HG03558 (cell line): Measurements from ENCODE around the gene SMIM33.
"Not testable (repeated sequence)": the region's sequence is repeated elsewhere in the genome, so short reads cannot be mapped to it uniquely, and the experiment has no call there.

Experiments used
- ATAC-seq: cut with Tn5 transposase; IDR thresholded peaks from one replicate; pipeline ENCODE4 v1.9.1; 2021; ENCODE audit warnings: moderate number of reproducible peaks; ENCODE audit not compliant: unreplicated experiment; ENCODE audit errors: extremely low read depth

Gene SMIM33

GRCh38 chr5:139479729-139480128 is 8.9 kb downstream of the SMIM33 start:
- ATAC-seq, result not testable (repeated sequence)

- ATAC-seq, result no peak
Observed at GRCh38 chr5:139481122-139481533, 10.3 kb downstream of the SMIM33 start.

GRCh38 chr5:139481580-139482049 is 10.8 kb downstream of the SMIM33 start:
- ATAC-seq, result no peak

GRCh38 chr5:139482050-139482889 is 11.5 kb downstream of the SMIM33 start, which contains the start of gene STING1:
STING1 (minus strand) TSS chr5:139482758; CDS start chr5:139481704, 1,054 bp downstream.
- no peak for ATAC-seq

- not testable (repeated sequence) for ATAC-seq
Observed at GRCh38 chr5:139482890-139483208, 12.0 kb downstream of the SMIM33 start.

- no peak for ATAC-seq
Observed at GRCh38 chr5:139486201-139486600, 15.4 kb downstream of the SMIM33 start.

- ATAC-seq, result no peak
Observed at GRCh38 chr5:139488260-139488659, 17.5 kb downstream of the SMIM33 start.

GRCh38 chr5:139492700-139493192 is 21.9 kb downstream of the SMIM33 start:
- ATAC-seq, result no peak

GRCh38 chr5:139494256-139494655 is 23.5 kb downstream of the SMIM33 start:
- ATAC-seq, result no peak

GRCh38 chr5:139494832-139495231 is 24.0 kb downstream of the SMIM33 start:
- ATAC-seq, result no peak

GRCh38 chr5:139495638-139496435 is 25.0 kb downstream of the SMIM33 start:
- no peak for ATAC-seq

GRCh38 chr5:139501381-139501780 is 30.6 kb downstream of the SMIM33 start:
- no peak for ATAC-seq

GRCh38 chr5:139503036-139503817 is 32.4 kb downstream of the SMIM33 start:
- ATAC-seq, result not testable (repeated sequence)

GRCh38 chr5:139503879-139504278 is 33.1 kb downstream of the SMIM33 start:
- ATAC-seq, result not testable (repeated sequence)

GRCh38 chr5:139504722-139505121 is 33.9 kb downstream of the SMIM33 start:
- not testable (repeated sequence) for ATAC-seq

- ATAC-seq, result no peak
Observed at GRCh38 chr5:139512786-139513390, 42.1 kb downstream of the SMIM33 start.

- not testable (repeated sequence) for ATAC-seq
Observed at GRCh38 chr5:139513434-139513833, 42.6 kb downstream of the SMIM33 start.

- ATAC-seq, result no peak
Observed at GRCh38 chr5:139513852-139514485, 43.2 kb downstream of the SMIM33 start.

GRCh38 chr5:139514486-139514856 is 43.7 kb downstream of the SMIM33 start:
- ATAC-seq, result no peak
